Panc1 (cell line): ENCODE data around the gene LDB3. TPM values are rescaled to one million over a fixed set of nuclear protein-coding genes. Genes with fewer than 3 reads are reported as not detected.

Experiments
- ATAC-seq: fragments of 200-7000 bp; cut with Tn5 transposase; 2 replicates; pipeline ENCODE4 v1.9.1; 2020; ENCODE audit warnings: mild to moderate bottlenecking, moderate library complexity
- BruUV-seq: library from RNA; stranded (reverse); fragments of 400-500 nt; replicated peaks from 2 replicates; lab custom pipeline; 2021; lab: Mats Ljungman, UMichigan
- CTCF ChIA-PET: fragments of 300-600 bp; sonication (Branson Sonifier 250); formaldehyde crosslinking; loops from one replicate; lab custom pipeline; 2022; ENCODE audit warnings: antibody characterized with exemption; lab: Charles Lee
- POLR2A ChIA-PET: fragments of 300-600 bp; sonication (Branson Sonifier 250); formaldehyde crosslinking; loops from one replicate; lab custom pipeline; 2022; ENCODE audit warnings: antibody characterized with exemption; lab: Charles Lee
- DNase-seq: peaks from one replicate; pipeline ENCODE4 v3.0.0-alpha.2; 2010; ENCODE audit warnings: low read depth, low spot score
- H3K27ac ChIP-seq: 2 replicates; pipeline ENCODE4 v1.5.1; 2011; ENCODE audit warnings: mild to moderate bottlenecking, low read length, inconsistent platforms
- H3K27me3 ChIP-seq: fragments of 200-500 bp; sonication (Bioruptor generic); 2 replicates; pipeline ENCODE4 v1.6.0; 2014; ENCODE audit warnings: low read length, inconsistent platforms; ENCODE audit not compliant: control insufficient read depth, insufficient read depth
- H3K36me3 ChIP-seq: fragments of 200-500 bp; sonication (Bioruptor generic); 2 replicates; pipeline ENCODE4 v1.5.1; 2014; ENCODE audit warnings: inconsistent platforms, mild to moderate bottlenecking, low read length, moderate library complexity; ENCODE audit not compliant: control insufficient read depth, insufficient read depth
- H3K4me1 ChIP-seq: 2 replicates; pipeline ENCODE4 v1.5.1; 2011; ENCODE audit warnings: inconsistent platforms, mild to moderate bottlenecking, low read length, moderate library complexity; ENCODE audit not compliant: control insufficient read depth, insufficient read depth
- H3K4me3 ChIP-seq, 2 experiments: 2 replicates each; pipeline ENCODE4 v1.5.1; 2011 to 2012; ENCODE audit warnings: low read depth in 2 of 2, low read length in 2 of 2, mild to moderate bottlenecking in 2 of 2, inconsistent platforms in 1 of 2, moderate library complexity in 1 of 2
- H3K9me3 ChIP-seq: fragments of 200-500 bp; sonication (Bioruptor generic); 2 replicates; pipeline ENCODE4 v1.5.1; 2014; ENCODE audit warnings: low read depth, mild to moderate bottlenecking, inconsistent platforms, low read length, moderate library complexity; ENCODE audit not compliant: control insufficient read depth, insufficient read depth
- CTCF ChIP-seq: fragments of 450-650 bp; IDR thresholded peaks from 2 replicates; pipeline ENCODE4 v1.5.1; 2017; ENCODE audit warnings: mild to moderate bottlenecking
- POLR2AphosphoS5 ChIP-seq: IDR thresholded peaks from 2 replicates; pipeline ENCODE4 v1.6.1; 2012; ENCODE audit warnings: mild to moderate bottlenecking, low read depth, low read length, moderate library complexity
- SIN3A ChIP-seq: IDR thresholded peaks from 2 replicates; pipeline ENCODE4 v1.6.1; 2012; ENCODE audit warnings: low read depth, mild to moderate bottlenecking, low read length, moderate library complexity, borderline replicate concordance; ENCODE audit not compliant: insufficient read depth
- TCF7L2 ChIP-seq: IDR thresholded peaks from 2 replicates; pipeline ENCODE4 v1.6.1; 2011; ENCODE audit warnings: mild to moderate bottlenecking, low read depth, low read length, inconsistent platforms
- in situ Hi-C: cut with HindIII; loops from 2 replicates; pipeline ENCODE4 v1.10.0; 2016; ENCODE audit warnings: low sequenced_read_pairs, low pct_unique_long_range_greater_than_20kb
- intact Hi-C: fragments of 100-400 bp; cut with micrococcal nuclease; formaldehyde crosslinking; loops from one replicate; pipeline ENCODE4 v1.10.0; 2022; ENCODE audit not compliant: unreplicated experiment
- total RNA-seq: library from RNA; stranded (reverse); gene quantifications from one replicate; pipeline ENCODE4 v1.2.1, GENCODE V29; 2021; ENCODE audit not compliant: unreplicated experiment
- TF ChIP-seq, protein P1 (sequence below), 2 experiments: IDR thresholded peaks; 2 replicates each; pipeline ENCODE4 v1.6.1; 2011 to 2012; ENCODE audit warnings: low read depth in 2 of 2, control low read depth in 1 of 2, low read length in 1 of 2, mild to moderate bottlenecking in 1 of 2, moderate library complexity in 1 of 2; ENCODE audit not compliant: insufficient read depth in 1 of 2

Gene LDB3
- total RNA-seq, 1 experiment from 2014 or later, result 0.15 TPM

- ChIA-PET POLR2A (no interaction called here), CTCF (no interaction called here)
- in situ Hi-C loops (no loop called here), intact Hi-C loops (no loop called here)
- no peaks in the 10 kb centered on the region for H3K27me3 ChIP-seq
- H3K27ac ChIP-seq, result no peak overlapping the region
- DNase-seq (no peak), ATAC-seq (no peak)
- H3K4me1 ChIP-seq, result no peaks in the 10 kb centered on the region
- no peaks in the 10 kb centered on the region for H3K9me3 ChIP-seq
- H3K4me3 ChIP-seq, result no peak overlapping the region
- TF ChIP-seq POLR2AphosphoS5 (no peak), SIN3A (no peak), CTCF (no peak), TCF7L2 (no peak)
- TF ChIP-seq, protein P1, sequence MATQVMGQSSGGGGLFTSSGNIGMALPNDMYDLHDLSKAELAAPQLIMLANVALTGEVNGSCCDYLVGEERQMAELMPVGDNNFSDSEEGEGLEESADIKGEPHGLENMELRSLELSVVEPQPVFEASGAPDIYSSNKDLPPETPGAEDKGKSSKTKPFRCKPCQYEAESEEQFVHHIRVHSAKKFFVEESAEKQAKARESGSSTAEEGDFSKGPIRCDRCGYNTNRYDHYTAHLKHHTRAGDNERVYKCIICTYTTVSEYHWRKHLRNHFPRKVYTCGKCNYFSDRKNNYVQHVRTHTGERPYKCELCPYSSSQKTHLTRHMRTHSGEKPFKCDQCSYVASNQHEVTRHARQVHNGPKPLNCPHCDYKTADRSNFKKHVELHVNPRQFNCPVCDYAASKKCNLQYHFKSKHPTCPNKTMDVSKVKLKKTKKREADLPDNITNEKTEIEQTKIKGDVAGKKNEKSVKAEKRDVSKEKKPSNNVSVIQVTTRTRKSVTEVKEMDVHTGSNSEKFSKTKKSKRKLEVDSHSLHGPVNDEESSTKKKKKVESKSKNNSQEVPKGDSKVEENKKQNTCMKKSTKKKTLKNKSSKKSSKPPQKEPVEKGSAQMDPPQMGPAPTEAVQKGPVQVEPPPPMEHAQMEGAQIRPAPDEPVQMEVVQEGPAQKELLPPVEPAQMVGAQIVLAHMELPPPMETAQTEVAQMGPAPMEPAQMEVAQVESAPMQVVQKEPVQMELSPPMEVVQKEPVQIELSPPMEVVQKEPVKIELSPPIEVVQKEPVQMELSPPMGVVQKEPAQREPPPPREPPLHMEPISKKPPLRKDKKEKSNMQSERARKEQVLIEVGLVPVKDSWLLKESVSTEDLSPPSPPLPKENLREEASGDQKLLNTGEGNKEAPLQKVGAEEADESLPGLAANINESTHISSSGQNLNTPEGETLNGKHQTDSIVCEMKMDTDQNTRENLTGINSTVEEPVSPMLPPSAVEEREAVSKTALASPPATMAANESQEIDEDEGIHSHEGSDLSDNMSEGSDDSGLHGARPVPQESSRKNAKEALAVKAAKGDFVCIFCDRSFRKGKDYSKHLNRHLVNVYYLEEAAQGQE (IDR thresholded peaks at IDR 0.05; ENCODE audit: insufficient read depth in 1 of 2, low read depth in 2 of 2, low read length in 1 of 2), result no peak
- BruUV-seq, result no TSS peak
- no peaks in the 10 kb centered on the region for H3K36me3 ChIP-seq
Measured at GRCh38 chr10:86728056-86728455, 59.7 kb downstream of the LDB3 start.

DNA sequence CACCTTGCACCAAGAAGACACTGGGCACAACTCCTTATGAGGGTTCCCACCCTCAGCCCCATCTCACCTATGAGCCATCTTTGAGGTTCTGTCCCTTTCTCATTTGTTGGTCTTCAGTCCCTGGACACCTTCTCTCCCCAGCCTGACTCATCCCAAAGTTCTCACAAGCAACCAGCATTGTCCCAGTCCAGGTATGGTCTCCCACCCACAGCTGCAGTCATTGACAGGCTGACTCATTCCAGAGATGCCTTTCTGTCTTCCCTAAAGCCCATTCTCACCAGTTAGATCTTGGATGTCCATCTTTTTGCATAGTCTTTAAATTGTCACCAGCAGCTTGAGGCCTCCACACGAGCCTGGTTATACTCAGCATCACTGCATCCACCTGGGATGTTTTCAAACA, 61.4 kb downstream of the LDB3 start:
- POLR2A ChIA-PET, result no interaction called here
- H3K27ac ChIP-seq, result no peak overlapping the region
- in situ Hi-C loops (no loop called here), intact Hi-C loops (no loop called here)
- no peak for ATAC-seq
- H3K9me3 ChIP-seq, result no peaks in the 10 kb centered on the region
- TF ChIP-seq CTCF, result no peak
- no peak for TF ChIP-seq POLR2AphosphoS5
- no peak for TF ChIP-seq SIN3A
- no peak for TF ChIP-seq TCF7L2
- TF ChIP-seq, protein P1 (IDR thresholded peaks at IDR 0.05; ENCODE audit: insufficient read depth in 1 of 2, low read depth in 2 of 2, low read length in 1 of 2), result no peak
- DNase-seq, result no peak
- no TSS peak for BruUV-seq
- H3K27me3 ChIP-seq, result no peaks in the 10 kb centered on the region
- H3K4me1 ChIP-seq, result no peaks in the 10 kb centered on the region
- CTCF ChIA-PET, result no interaction called here
- no peak overlapping the region for H3K4me3 ChIP-seq
- no peaks in the 10 kb centered on the region for H3K36me3 ChIP-seq
